Activated CD4-positive, CD25-positive, alpha-beta regulatory T cell (primary cell): ENCODE results near the gene LRRC53.

Experiments used
- DNase-seq, 4 experiments: peaks; one replicate each; lab custom pipeline; 2025; lab: John Stamatoyannopoulos, UW

LRRC53 gene, protein sequence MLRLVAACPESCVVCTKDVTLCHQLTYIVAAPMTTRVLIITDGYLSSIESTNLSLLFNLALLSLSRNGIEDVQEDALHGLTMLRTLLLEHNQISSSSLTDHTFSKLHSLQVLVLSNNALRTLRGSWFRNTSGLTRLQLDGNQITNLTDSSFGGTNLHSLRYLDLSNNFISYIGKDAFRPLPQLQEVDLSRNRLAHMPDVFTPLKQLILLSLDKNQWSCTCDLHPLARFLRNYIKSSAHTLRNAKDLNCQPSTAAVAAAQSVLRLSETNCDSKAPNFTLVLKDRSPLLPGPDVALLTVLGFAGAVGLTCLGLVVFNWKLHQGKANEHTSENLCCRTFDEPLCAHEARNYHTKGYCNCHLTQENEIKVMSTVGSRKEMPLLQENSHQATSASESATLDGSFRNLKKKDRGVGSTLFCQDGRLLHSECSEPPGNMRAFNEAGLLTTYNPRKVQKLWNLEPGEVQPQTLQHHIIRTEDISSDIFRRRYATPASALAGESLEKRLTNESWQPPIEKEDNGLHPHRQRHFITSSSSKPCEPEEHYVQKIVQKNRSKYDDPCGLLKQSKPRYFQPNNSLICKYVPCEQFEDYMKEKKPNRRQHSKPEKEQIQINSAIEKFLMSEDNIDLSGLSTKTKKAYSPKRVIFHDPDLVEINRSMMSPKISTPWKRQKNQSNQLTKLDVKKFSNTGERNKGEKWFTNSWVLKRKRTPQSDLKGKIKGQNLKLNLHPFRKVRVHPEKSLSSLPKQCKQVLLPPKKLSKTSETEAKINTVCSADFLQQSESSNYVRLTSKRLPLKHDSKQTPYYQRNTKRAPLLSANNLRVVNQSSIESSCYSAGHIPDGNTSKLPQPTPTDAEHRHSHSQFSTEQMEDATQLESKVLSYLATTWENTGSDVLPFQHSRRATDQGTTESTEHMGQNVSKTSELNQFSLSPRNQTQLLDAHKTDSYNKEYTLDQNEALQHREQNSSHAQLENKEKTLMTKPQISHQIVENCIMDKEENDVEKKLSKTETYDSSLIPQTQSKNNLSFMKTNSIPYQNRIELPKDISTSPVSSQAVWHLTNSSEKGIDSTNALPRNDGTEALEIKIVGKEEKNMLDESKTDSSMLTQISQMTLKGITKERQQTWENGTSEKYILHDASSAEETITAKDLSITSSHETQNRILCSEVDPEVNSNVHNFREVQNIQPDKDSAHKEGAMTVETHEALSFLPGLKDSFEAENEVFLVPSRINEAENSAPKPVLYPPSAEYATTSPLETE

DNA sequence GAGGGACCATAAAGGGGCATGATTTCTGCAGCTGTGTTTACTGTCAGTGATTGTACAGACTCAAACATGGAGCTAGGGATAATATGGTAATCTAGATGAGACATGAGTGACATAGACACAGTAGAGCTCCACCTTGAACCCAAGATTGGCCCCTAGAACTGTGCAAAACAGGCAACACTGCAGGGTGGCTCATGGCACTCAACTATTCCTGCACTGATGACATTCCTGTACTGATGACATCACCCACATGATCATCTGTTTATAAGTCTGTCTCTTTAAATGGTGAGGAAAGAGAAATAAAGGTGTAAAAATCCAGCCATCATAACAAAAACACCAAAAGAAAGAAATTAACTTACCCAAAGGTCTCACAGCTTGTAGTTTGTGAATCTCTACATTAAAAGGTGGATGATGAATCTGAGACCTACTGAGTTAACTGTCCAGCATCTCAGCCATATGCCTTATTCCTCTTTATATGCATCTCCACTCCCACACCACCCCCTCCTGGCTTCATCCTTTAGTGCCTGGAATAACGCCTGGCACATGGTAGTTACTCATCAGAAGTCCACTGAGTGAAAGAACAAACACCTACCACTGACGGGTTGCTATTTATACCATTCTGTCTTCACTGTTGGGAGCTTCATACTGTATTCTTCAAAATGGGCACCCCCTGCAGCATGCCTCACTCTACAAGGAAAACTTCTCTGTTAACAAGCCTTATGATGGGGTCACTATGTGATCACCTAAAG, at the start of gene LRRC53:
LRRC53 (minus strand) TSS at position 442 of the 746 bp plus-strand sequence. CDS start 29,262 bp downstream, outside the sequence.
- no peak for DNase-seq

DNA sequence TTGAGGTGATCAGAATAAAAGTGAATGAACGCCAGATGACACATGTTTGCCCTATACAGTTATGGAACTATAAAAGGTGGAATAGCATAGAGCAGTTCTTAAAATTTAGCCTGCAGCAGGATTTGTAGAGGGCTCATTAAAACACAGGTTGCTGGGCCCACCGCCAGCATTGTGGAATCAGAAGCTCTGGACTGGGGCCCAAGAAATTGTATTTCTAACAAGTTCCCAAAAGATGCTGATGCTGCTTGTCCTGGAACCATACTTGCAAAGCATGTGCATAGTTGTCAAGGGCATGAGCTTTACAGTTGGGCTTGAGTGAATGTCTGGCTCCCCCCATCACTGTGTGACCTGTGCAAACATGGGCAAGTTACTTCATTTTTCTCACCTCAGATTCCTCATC, 37.5 kb upstream of the LRRC53 start:
- no peak for DNase-seq

DNA sequence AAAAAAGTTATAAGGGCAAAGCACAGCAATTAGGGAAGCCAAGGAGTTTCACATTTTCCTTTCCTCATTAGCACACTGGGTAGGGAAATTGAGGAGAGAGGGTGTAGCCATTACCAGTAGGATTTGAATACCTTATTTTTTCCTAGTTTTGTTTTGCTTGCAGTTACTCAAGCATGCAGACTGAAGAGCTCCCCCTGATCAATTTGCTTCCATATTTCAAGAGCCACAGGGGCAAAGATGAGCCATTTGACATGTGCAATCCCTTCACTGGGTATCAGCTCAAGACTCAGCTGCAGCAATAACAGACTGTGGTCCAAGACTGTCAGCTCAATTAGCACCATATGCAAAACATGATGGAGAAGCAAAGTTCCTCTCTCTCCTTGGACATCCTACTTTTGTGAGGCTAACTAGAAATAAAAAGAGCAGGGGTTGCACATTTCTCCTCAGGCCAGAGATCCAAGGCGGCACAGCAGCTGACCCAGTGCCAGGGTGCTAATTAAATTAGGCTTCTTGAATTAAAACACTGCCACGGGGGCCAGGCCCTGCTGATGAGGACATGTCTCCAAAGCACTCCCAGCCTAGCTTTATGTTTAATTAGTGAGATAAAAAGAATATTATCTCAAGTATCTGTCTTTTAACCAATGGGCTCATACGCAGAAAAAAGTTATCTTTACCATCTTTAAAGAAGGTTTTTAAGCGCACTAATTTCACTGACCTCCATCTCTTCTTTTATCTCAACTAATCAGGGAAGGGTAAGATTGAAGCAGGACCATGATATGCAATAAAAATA, 36.7 kb upstream of the LRRC53 start:
- no peak for DNase-seq

DNA sequence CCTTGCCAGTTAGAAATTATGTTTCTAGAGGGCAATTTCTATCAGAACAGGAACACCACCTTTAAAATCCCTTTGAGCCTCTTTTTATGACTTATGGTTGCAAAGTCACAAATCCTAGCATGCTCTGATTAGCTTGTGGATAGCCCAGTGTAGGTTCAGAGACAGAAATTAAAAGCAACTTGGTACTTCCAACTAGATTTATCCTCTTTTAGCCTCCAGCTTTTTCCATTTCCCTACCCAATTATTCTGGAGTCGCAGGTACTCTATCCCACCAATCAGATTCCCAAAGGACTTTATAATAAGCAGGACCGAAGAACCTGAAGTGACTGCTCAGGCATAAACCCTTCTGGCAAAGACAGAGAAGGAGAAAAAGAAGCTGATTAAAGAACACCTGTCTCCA, 33.4 kb upstream of the LRRC53 start:
- DNase-seq = no peak

GRCh38 chr1:74534241-74534640, 21.8 kb upstream of the LRRC53 start:
- no peak for DNase-seq

GRCh38 chr1:74531796-74532195, 19.4 kb upstream of the LRRC53 start:
- DNase-seq = no peak

GRCh38 chr1:74530892-74531291, 18.5 kb upstream of the LRRC53 start:
- no peak for DNase-seq

GRCh38 chr1:74528123-74528522, 15.7 kb upstream of the LRRC53 start:
- DNase-seq = no peak

- DNase-seq = no peak
Observed at GRCh38 chr1:74526708-74527107, 14.3 kb upstream of the LRRC53 start.

- no peak for DNase-seq
Observed at GRCh38 chr1:74523873-74524480, 11.6 kb upstream of the LRRC53 start.

- DNase-seq = no peak
Observed at GRCh38 chr1:74522148-74522547, 9.7 kb upstream of the LRRC53 start.

DNA sequence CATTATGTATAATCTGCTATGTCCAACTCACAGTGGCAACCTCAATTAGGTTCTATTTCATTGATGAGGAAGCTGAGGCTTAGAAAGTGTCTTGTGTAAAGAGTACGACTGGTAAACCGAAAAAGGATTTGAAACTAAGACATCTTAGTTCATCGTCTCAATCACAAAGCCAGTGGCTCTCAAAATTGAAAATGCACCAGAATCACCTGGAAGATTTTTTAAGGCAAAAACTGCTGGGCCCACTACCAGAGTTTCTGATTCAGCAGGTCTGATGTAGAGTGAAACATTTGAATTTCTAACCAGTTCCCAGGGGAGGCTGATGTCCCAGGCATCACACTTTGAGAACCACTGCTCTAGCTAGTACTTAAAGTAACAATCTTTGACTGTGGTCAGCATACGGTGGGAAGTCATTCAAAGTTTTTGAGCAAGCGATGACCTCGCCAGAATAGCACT, 5.2 kb upstream of the LRRC53 start:
- DNase-seq = no peak

- DNase-seq = no peak
Observed at GRCh38 chr1:74513411-74514300, 1.2 kb upstream of the LRRC53 start.

- no peak for DNase-seq
Observed at GRCh38 chr1:74508449-74508848, 4.0 kb downstream of the LRRC53 start.

DNA sequence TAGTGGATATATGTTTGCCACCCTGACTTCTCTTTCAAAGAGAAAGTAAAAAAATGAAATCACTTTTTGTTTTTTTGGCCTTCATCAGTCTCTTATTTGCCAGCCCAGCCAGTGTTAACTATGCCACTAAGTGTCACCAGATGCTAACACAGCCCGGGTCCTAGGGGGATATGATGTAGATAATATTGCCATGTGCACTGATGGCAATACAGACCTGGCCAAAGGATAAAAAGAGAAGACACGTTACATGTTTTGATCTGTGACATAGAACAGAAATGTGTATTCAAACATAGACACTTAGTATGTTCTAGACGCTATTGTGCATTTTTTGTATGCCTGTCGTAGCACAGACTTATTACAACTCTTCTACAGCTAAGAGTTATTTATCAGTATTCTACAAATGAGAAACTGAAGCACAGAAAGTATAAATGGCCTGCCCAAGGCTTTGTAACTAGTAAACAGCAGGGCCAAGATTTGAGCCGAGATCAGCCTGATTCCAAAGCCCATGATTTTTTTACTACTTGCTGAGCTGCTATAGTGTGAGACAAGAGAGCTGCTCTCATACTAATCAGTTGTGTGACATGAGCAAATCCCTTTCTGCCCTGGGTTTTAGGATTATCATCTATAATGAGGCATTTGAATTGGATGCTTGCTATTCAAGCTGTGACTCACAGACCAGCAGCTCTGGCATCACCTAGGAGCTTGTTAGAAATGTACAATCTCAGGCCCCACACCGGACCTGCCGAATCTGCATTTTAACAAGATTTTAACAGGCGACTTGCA, 6.3 kb downstream of the LRRC53 start:
- no peak for DNase-seq

- DNase-seq = no peak
Observed at GRCh38 chr1:74504933-74505512, 7.4 kb downstream of the LRRC53 start.

DNA sequence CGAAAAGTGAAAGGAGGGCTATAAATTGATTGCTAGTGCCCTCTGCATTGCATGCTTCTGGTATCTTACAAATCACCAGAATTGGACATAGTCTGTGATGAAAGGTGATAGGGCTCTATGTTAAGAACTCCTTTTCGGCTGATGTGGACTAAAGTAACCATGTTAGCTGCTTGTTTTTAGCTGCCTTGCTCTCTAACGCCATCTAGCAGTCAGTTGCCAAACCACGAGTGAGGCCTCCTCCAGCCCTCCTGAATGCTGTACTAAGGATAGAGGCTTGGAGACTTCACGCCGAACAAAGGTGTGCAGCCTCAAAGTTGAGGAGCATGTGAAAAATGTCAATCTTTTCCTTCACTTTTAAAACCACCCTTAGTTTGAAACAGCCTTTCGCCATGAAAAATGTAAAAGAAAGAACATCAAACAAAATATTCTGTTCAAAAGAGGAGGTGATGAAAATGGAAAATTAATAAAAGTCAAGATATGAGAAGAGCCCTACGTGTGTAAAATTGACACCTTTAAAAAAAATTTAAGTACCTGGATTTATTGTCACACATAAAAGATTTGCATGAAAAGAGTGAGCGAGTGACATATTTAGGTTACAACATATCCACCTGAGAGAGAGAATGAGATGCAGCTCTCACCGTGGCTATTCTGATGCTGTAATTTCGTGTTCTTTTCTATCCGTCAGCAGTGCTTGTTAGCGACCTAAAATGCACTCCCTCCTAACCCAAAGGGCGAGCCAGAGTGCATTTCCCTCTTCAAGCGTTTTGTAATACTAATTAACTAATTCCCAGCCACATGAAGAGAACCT, 8.1 kb downstream of the LRRC53 start:
- DNase-seq = no peak
